Measurements from ENCODE around the gene PRSS35.

PRSS35 gene

GRCh38 chr6:83511901-83512681 lies at the start of gene PRSS35:
Gene PRSS35 (plus strand): TSS chr6:83512534. CDS start chr6:83523442, 10,908 bp downstream.
- peak within 1 kb of the TSS; percentile 50 to 56 for H3K4me3 ChIP-seq (replicated peaks in 1 of 2; ENCODE audit: low read depth in 2 of 2, low read length in 2 of 2)
- peak; percentile 84 for TF ChIP-seq CTCF (IDR thresholded peaks at IDR 0.05; ENCODE audit: low read depth, low read length)
- DNase-seq (ENCODE audit: low read depth in 2 of 2), result peak; percentile 52 to 59

GRCh38 chr6:83463886-83464285 lies 48.4 kb upstream of the PRSS35 start:
- H3K4me3 ChIP-seq (replicated peaks in 1 of 2; ENCODE audit: low read depth in 2 of 2, low read length in 2 of 2), result no peak overlapping the region
- peak; percentile 33 to 57 for DNase-seq (ENCODE audit: low read depth in 2 of 2)
- no peak for TF ChIP-seq CTCF (IDR thresholded peaks at IDR 0.05; ENCODE audit: low read depth, low read length)

GRCh38 chr6:83464381-83465140 lies 47.8 kb upstream of the PRSS35 start:
- no peak overlapping the region for H3K4me3 ChIP-seq (replicated peaks in 1 of 2; ENCODE audit: low read depth in 2 of 2, low read length in 2 of 2)
- no peak for DNase-seq (ENCODE audit: low read depth in 2 of 2)
- no peak for TF ChIP-seq CTCF (IDR thresholded peaks at IDR 0.05; ENCODE audit: low read depth, low read length)

- H3K4me3 ChIP-seq (replicated peaks in 1 of 2; ENCODE audit: low read depth in 2 of 2, low read length in 2 of 2), result no peak overlapping the region
- no peak for TF ChIP-seq CTCF (IDR thresholded peaks at IDR 0.05; ENCODE audit: low read depth, low read length)
- no peak for DNase-seq (ENCODE audit: low read depth in 2 of 2)
Measured at GRCh38 chr6:83466328-83466727, 46.0 kb upstream of the PRSS35 start.

GRCh38 chr6:83467620-83468036 lies 44.7 kb upstream of the PRSS35 start:
- no peak for DNase-seq (ENCODE audit: low read depth in 2 of 2)
- no peak overlapping the region for H3K4me3 ChIP-seq (replicated peaks in 1 of 2; ENCODE audit: low read depth in 2 of 2, low read length in 2 of 2)
- no peak for TF ChIP-seq CTCF (IDR thresholded peaks at IDR 0.05; ENCODE audit: low read depth, low read length)

- no peak for TF ChIP-seq CTCF (IDR thresholded peaks at IDR 0.05; ENCODE audit: low read depth, low read length)
Measured at GRCh38 chr6:83470001-83470400, 42.3 kb upstream of the PRSS35 start.

More at GRCh38 chr6:83470001-83470400, 42.3 kb upstream of the PRSS35 start:
- H3K4me3 ChIP-seq (replicated peaks in 1 of 2; ENCODE audit: low read depth in 2 of 2, low read length in 2 of 2), result no peak overlapping the region
- DNase-seq (ENCODE audit: low read depth in 2 of 2), result no peak
